Mammary epithelial cell (primary cell): ENCODE results near the gene RAPGEF1.

Experiments
- EZH2 ChIP-seq: IDR thresholded peaks from 2 replicates; pipeline ENCODE4 v1.6.1; 2012; ENCODE audit warnings: low read length, inconsistent platforms, borderline replicate concordance
- TF ChIP-seq, protein P1 (sequence below), 2 donors: IDR thresholded peaks in 1 of 2; conservative IDR thresholded peaks in 1 of 2; 2 replicates each; pipeline ENCODE4 v1.5.1; 2011 to 2012; ENCODE audit warnings: inconsistent platforms in 2 of 2, low read length in 2 of 2, mild to moderate bottlenecking in 2 of 2, control low read depth in 1 of 2, low read depth in 1 of 2; ENCODE audit not compliant: insufficient read depth in 1 of 2; ENCODE audit errors: extremely low read depth in 1 of 2

DNA sequence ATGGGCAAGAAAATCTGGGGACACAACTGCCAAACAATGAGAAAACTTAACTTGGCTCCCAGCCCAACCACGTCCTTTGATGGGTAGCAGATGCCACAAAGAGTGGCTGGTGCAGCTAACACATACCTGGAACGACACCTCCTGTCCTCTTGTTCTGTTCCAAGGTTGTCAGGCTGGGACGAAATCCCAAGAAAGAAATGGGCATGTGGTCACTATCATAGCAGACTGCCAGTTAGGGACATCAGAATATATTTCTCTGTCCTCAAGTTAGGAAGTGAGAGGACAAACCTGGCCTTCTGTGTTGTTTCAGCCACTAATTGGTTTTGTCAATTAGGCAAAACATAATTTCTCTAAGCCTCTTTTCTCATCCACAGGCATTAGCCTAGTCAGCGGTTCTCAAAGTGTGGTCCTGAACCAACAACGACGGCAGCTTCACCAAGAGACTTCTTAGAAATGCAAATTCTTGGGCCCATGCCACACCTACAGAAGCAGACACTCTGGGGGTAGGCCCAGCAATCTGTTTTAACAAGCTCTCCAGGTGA, 63.4 kb downstream of the RAPGEF1 start:
- TF ChIP-seq, protein P1, sequence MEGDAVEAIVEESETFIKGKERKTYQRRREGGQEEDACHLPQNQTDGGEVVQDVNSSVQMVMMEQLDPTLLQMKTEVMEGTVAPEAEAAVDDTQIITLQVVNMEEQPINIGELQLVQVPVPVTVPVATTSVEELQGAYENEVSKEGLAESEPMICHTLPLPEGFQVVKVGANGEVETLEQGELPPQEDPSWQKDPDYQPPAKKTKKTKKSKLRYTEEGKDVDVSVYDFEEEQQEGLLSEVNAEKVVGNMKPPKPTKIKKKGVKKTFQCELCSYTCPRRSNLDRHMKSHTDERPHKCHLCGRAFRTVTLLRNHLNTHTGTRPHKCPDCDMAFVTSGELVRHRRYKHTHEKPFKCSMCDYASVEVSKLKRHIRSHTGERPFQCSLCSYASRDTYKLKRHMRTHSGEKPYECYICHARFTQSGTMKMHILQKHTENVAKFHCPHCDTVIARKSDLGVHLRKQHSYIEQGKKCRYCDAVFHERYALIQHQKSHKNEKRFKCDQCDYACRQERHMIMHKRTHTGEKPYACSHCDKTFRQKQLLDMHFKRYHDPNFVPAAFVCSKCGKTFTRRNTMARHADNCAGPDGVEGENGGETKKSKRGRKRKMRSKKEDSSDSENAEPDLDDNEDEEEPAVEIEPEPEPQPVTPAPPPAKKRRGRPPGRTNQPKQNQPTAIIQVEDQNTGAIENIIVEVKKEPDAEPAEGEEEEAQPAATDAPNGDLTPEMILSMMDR (conservative IDR thresholded peaks at IDR 0.05 in 1 of 2, IDR thresholded peaks at IDR 0.05 in 1 of 2; ENCODE audit: extremely low read depth in 1 of 2, insufficient read depth in 1 of 2, low read depth in 1 of 2, low read length in 2 of 2) = no peak
- no peak for TF ChIP-seq EZH2
